HG02798 (cell line): ENCODE measurements around the gene EXTL1.

Experiments
- ATAC-seq: cut with Tn5 transposase; IDR thresholded peaks from one replicate; pipeline ENCODE4 v1.9.1; 2021; ENCODE audit warnings: mild to moderate bottlenecking; ENCODE audit not compliant: unreplicated experiment, poor library complexity

EXTL1 gene

DNA sequence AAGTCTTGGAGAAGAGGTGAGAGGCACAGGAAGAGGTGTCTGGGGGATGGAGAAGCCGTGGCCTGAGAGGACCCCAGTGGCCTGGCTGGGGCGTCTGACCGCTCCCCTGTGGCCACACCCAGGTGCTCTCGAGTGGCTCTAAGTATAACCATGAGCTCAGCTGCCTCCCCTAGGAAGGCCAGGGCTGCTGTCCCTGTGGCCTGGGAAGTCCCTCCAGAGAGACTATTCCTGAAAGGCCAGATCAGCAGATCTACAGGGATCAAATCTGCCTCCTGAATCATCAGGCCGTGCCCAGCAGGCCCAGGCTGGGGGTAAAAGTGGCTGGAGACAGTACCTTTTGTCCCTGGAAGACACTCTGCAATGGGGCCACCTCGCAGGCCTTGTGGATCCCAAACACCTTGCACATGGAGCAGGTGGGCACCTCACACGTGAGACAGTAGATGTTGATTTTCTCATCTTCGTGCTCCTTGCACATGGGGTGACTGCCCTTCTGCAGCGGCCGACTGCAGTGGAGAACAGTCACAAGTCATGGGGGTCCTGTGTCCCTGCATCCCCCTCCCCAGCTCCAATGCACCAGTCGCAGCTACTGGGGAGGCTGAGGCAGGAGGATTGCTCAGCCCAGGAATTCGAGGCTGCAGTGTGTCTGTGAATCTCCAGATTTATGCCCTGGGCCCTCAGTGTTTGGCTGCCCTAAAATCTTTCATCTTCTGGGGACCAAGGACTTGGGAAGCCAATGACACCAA is 39.4 kb downstream of the EXTL1 start:
- ATAC-seq = no peak

DNA sequence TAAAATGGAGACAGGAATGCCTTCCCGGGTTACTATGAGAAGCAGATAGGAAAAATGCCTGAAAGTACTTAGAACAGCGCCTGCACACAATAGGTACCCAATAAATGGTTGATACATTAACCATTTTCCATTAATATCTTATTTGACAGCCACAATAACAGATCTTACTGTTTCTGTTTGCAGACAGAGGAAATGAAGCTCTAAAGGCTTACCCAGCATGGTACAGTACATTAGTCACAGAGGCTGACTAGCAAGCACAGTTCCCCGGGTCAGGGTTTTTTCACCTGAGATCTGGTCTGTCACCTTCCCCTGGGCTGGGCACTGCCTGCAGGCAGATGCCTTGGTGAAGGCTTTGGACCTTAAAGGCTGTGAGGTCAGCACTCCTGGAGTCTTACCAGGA is 43.0 kb downstream of the EXTL1 start:
- no peak for ATAC-seq

GRCh38 chr1:26066160-26066559 is 44.6 kb downstream of the EXTL1 start:
- ATAC-seq = no peak

DNA sequence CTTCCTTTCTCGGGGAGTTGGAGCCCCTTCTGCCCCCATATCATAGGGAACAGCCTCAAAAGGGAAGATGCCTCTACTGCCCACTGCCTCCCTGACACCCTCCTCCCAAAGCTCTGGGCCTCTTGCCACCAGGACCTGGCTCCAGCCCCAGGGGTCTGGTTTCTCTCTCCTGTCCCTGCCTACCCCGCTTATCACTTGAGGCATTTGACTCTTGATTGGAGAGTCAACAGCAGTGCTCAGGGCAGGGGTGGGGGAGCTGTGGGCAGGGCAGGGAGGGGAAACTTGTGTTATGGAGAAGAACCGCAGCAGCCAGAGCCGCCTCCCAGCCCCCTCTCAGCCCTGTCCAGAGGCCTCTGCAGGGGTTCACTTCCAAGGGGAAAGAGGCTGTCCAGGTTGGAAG is 45.3 kb downstream of the EXTL1 start:
- ATAC-seq = no peak

- no peak for ATAC-seq
These were observed 45.9 kb downstream of the EXTL1 start, which contains the start of gene TRIM63 for GRCh38 chr1:26067432-26067911. TRIM63 (minus strand) TSS chr1:26067630; CDS start chr1:26067494, 136 bp downstream.

DNA sequence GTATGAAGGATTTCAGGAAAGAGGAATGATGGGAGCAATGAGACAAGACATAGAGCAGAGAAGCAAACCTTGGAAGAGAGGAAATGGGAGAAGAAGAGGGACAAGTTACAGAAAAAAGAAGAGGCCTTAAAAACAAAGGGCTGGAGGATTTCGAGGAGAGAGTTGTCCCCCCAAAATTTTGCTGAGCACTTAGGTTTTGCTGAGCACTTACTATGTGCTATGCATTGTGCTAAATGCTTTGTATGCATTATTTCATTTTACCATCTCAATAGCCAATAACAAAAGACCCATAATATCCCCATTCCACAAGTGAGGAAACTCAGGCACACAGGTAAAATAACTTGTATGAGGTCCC is 48.3 kb downstream of the EXTL1 start:
- no peak for ATAC-seq

DNA sequence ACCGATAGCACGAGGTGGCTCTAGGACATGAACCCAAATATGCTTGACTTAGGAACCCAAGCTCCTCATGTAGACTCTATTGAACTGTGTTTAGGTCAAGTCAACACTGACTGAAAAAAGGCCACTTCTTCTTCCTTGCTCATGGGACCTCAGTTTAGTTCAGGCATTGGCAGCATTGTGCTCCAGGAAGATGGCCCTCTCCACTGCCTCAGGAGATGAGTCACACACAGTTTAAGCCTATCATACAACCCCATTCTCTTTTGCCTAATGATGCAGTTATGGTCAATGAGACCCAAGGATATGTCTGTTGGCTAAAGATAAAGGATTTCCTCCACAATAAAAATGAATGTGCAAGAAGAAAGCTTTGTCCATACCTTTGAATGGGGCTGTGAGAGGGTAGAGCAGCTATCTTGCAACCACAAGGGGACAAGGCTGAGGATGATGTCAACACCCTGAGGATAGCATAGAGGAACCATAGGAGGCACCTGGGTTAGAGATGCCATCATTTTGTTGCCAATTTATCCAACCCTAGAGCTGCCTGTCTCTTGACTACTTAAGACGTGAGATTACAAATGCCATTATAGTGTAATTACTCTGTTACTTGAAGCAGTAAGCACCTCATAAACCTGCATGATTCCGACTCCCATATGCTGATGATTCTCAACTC is 48.9 kb downstream of the EXTL1 start:
- no peak for ATAC-seq

DNA sequence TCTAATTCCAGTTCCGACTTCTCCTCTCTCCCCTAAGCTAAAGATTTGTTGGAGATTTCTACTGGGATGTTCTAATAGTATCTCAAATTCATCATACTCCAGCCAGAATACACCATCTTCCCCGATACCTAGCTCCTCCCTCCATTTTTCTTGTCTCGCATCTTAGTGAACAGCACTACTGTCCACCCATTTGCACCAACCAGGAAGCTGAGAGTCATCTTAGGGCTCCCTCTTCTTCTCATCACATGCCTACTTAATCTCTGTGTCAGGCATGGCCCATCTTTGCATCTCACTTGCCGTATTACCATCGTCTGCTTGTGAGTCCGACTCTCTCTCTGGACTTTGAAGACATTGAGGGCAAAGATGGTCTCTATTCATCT is 49.4 kb downstream of the EXTL1 start:
- ATAC-seq = no peak

DNA sequence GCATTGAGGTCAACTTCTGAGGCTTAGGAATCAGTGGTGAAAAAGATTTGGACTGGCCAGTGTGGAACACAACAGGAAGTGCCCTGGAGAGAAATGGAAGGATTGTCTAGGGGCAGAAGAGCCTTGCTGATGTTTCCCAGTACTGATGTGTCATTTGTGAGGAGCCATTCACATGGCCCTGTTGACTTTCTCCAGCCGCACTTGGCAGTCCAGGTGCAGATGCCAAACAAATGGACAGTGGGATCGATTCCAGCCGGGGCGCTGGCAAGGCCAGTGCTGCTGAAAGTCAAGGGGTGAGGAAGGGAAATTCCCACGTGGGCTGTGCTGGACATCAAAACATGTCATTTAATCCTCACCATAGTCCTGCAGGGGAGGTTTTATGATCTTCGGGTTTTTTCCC is 50.7 kb downstream of the EXTL1 start:
- ATAC-seq = no peak

DNA sequence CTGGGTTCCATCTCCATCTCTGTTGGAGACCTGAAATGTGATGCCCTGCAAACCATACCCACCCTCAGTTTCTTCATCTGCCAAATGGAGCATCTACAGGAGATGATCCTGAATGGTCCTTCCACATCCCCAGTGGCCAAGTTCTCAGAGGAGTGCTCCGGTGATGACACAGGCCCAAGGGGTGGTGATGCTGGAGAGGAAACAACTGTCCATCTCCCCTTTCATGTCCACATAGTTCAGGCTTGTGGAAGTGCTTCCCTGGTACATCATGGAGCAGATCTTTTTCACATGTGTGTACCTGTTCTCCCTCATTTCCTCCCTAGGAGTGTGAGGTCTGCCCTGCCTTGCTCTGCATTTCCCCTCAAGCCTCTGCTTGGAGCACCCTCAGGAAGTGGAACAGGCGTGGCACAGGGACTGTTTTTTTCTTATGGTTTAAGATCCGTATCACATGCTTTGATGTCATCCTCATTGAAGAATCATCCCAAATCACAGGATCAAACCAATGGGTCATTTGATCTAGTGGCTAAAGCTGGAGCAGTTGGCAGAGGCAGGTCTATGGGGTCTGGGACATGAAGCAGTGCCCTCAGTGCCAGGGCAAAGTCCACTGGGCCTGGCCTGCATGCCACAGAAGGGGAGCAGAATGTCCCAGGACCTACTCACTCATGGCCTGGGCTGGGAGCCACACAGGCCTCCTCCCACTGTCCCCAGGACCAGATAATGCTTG is 54.0 kb downstream of the EXTL1 start:
- ATAC-seq = no peak

DNA sequence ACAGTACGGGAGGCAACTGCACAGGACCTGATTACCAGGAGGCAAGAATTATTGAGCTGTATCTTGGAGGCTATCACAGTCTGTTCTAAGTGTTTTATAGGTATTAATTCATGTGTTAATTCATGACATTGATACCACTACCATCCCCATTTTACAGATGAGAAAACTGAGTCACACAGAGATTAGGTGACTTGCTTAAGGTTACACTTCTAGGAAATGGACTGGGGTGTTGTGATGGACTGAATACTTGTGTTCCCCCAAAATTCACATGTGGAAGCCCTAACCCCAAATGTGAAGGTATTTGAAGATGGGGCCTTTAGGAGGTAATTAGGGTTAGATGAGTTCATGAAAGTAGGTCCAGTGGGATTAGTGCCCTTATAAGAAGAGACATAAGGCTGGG is 55.9 kb downstream of the EXTL1 start:
- ATAC-seq = no peak

DNA sequence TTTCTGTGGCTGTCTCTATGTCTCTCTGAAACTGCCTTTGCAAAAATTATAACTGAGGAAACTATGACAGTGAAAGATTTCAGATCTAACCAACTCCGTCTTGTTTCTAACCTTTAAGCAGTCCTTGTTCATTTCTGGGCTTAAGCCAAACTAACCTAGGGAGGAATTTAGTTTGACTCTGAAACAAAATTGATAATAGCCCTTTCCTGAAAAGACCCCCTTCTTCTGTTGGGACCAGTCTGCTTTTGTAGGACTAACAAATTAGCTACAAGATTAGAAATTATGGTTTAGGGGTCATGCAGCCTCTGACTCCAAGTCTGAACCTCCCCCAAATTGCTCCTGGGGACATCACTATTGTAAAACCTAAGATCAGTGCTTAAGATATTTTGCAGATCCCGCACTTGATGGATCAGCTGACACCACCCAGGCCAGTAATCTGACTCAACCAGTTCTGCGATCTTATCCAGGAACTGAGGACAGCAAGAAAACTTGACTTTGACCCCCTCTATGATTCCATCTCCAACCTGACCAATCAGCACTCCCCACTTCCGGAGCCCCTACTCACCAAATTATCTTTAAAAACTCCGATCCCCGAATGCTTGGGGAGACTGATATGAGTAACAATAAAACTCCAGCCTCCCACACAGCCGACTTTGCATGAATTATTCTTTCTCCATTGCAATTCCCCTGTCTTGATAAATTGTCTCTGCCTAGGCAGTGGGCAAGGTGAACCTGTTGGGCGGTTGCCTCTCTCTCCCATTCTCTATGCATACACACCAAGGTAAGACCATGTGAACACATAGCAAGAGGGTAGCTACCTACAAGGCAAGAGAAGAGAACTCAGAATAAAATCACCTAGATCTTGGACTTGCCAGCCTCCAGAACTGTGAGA is 57.0 kb downstream of the EXTL1 start:
- ATAC-seq = no peak

- no peak for ATAC-seq
These were observed 57.6 kb downstream of the EXTL1 start for GRCh38 chr1:26079178-26079563.

DNA sequence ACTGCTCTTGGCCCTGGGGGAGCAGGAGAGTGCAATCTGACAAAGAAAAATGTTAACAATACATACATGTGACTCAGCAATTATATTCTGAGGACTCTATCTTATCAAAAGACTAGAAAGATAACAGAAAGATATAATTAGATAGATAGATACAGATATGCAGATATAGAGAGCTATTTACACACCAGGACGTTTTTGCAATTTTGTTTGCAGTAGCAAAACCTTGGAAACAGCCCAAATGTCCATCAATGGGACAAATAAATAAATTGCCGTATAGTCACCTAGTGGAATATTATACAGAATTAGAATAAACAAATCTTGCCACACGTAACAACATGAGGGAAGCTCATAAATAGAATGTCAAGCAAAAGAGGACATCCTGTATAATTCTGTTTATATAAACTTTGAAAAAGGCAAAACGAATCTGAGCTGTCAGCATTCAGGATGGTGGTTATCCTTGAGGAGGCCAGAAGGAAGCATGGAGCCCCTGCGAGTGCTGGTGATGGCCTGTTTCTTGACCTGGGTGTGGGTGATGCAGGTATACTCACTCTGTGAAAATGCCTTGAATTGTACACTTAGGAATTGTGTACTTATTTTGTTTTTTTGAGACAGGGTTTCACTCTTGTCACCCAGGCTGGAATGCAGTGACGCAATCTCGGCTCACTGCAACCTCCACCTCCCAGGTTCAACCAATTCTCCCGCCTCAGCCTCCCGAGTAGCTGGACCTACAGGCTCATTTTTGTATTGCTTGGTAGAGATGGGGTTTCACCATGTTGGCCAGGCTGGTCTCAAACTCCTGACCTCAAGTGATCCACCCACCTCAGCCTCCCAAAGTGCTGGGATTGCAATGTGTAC is 58.6 kb downstream of the EXTL1 start:
- ATAC-seq = no peak

DNA sequence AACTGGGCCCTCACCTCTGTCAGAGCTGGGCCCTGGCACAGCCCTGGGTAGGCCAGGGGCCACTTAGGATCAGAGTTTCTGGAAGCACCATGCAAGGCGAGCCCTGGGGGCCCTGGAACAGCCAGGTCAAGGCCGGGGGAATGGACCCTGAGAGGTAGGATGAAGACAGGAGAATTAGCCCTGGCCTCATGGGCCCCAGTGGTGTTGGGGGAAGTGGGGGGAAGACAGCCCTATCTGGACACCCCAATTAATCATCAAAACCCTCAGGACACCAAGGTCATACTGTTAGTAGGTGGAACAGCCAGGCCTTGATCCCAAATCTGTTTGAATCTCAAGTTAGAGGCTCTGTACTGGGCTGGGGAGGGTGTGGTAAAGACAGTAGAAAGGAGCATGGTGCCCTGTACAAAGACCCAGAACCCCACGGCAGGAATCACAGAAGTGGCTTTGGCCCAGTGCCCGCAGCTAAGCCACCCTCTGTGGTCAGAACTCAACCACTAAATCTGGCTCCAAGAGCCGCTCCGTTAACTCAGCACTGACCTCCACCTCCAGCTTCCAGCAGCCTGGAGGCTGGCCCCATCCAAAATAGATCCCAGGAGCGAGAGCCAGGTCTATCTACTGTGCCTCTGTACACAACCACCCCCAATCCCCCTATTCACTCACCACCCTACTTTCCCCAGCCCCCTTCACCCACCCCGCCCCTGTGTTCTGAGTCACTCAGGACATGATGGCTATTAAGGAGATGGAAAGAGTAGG is 59.9 kb downstream of the EXTL1 start:
- ATAC-seq = no peak

GRCh38 chr1:26082020-26082350 is 60.4 kb downstream of the EXTL1 start:
- no peak for ATAC-seq

DNA sequence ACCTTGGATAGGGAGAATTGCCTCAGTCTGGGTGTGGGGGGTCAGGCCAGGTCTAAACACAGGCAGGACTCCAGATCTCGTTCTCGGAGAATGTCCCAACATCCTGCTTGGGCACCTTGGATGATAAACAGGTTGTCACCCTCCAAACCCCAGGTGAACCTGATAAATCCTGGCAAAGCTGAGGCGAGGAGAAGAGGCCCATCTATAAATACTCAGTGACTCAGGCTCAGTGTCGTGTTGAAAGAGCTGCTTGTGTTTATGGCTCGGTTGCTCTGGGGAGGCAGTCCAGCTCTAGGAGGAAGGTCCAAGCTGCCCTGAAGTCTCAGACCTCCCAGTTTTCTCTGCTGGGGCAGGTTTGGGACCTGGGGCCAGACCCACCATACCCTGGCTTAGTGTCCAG is 61.6 kb downstream of the EXTL1 start:
- no peak for ATAC-seq

- ATAC-seq = no peak
These were observed 62.6 kb downstream of the EXTL1 start for GRCh38 chr1:26084091-26084561.

GRCh38 chr1:26084844-26085243 is 63.3 kb downstream of the EXTL1 start:
- ATAC-seq = no peak
